GM10266 (cell line): ENCODE data around the gene IL1A.

ENCODE experiments used
- DNase-seq: peaks from one replicate; pipeline ENCODE4 v3.0.0; 2012; ENCODE audit errors: extremely low spot score
- TF ChIP-seq, protein P1 (sequence below): IDR thresholded peaks from 2 replicates; pipeline ENCODE4 v1.5.1; 2012; ENCODE audit warnings: mild to moderate bottlenecking, low read depth; ENCODE audit not compliant: control insufficient read depth, insufficient read depth; ENCODE audit errors: missing control alignments

IL1A gene

DNA sequence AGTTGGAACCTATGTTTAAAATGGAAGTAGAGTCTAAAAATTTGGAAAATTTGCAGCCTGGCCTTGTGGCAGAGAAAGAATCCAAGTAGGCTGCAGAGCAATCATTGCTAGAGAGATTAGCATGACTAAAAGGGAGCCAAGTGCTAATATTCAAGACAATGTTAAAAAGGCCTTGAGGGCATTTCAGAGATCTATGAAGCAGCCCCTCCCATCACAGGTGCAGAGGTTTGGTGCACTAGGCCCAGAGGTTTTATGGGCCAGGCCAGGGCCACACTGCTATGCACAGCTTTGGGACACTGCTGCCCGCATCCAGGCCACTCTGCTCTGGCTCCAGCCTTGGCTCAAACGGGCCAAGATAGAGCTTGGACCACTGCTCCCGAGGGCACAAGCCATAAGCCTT lies 6.7 kb upstream of the IL1A start:
- TF ChIP-seq, protein P1, sequence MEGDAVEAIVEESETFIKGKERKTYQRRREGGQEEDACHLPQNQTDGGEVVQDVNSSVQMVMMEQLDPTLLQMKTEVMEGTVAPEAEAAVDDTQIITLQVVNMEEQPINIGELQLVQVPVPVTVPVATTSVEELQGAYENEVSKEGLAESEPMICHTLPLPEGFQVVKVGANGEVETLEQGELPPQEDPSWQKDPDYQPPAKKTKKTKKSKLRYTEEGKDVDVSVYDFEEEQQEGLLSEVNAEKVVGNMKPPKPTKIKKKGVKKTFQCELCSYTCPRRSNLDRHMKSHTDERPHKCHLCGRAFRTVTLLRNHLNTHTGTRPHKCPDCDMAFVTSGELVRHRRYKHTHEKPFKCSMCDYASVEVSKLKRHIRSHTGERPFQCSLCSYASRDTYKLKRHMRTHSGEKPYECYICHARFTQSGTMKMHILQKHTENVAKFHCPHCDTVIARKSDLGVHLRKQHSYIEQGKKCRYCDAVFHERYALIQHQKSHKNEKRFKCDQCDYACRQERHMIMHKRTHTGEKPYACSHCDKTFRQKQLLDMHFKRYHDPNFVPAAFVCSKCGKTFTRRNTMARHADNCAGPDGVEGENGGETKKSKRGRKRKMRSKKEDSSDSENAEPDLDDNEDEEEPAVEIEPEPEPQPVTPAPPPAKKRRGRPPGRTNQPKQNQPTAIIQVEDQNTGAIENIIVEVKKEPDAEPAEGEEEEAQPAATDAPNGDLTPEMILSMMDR, result no peak
- DNase-seq, result no peak

DNA sequence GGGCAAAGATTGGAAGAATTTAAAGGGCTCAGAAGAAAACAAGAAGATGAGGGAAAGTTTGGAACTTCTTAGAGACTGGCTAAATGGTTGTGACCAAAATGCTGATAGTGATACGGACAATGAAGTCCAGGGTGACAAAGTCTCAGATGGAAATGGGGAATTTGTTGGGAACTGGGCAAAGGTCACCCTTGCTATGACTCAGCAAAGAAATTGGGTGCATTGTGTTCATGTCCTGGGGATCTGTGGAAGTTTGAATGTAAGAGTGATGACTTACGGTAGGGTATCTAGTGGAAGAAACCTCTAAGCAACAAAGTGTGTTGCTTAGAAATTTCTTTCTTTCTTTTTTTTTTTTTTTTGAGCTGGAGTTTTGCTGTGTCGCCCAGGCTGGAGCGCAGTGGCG lies 6.0 kb upstream of the IL1A start:
- TF ChIP-seq, protein P1, result no peak
- DNase-seq, result no peak

DNA sequence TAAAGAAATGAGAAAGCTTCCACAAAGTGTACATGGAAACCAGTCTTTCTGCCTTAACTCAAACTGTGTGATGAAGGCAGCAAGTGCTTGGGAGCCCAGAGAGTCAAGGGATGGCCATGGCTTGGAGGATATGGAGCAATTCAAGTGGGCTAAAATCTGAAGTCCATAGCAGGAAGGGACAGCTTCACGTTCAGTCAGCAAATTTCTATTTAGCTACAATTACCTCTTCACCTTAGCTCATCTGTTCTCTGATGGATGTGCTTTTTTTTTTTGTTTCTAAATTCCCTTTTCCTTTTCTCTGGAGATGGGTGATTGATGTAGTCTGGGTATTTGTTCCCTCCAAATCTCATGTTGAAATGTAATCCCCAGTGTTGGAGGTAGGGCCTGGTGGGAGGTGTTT lies 4.9 kb upstream of the IL1A start:
- no peak for DNase-seq
- TF ChIP-seq, protein P1, result no peak

DNA sequence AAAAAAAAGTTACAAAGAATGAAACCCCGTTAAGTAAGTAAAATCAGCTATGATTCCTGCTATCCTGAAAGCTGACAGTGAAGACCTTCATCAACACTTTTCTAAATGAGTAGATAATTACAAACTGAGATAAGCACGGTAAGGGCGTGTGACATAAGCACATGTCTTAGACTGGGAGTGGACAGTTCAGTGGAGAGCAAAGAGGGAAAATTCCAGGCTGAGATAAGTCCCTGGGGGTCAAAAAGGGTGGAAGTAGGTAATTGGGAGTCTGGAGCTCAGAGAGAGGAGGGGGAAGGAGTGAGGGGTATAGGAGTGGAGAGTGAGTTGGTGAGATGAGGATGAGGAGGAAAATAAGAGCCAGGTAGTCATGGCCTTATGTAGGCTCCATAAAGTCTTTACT lies 4.4 kb upstream of the IL1A start:
- TF ChIP-seq, protein P1, result no peak
- DNase-seq, result no peak

DNA sequence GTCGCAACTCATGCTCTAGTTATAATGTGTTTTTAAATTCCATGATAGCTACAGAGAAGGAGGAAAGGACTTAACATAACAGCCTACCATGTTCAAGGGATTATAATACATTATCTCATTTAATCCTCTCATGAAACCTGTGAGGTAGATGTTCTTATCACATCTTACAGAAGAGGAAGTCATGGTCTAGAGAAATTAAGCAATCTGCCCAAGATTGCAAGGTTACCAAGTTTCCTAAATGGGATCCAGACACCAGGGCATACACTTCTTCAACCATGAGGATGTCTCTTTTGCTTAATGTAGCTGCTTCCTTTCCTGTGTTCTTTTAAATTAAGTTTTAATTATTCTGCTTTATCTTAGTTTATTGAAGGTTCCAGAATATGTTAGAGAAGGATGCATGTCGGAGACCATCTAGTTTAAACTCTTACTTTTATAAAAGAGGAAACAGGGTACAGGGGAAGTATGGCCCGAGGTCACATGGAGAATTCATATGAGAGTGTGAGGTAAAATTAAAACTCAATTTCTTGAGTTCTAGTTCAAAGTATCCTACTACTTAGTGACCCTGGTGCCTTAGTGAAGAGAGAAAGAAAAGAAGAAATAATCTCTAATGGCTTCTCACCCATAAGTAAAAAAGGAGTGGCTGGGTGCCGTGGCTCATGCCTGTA lies 3.6 kb upstream of the IL1A start:
- DNase-seq, result no peak
- TF ChIP-seq, protein P1, result no peak

DNA sequence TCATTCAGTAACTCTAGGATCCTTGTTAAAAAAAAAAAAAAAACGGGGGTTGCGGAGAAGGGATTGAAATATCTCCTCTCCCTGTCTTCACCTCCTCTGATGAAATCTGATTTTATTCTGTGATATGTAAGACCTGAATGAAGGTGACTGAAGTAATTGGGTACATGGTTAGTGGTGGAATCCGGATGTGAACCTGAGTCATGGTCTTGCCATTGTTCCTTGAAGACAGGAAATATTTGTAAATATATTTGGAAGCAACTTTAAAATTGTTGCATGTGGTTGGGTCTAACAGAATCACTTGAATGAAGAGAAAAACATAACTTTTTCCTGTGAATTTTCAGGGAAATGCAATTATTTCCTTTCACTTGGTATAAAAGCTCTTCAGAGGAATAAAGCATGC lies 3.0 kb upstream of the IL1A start:
- TF ChIP-seq, protein P1, result no peak

DNA sequence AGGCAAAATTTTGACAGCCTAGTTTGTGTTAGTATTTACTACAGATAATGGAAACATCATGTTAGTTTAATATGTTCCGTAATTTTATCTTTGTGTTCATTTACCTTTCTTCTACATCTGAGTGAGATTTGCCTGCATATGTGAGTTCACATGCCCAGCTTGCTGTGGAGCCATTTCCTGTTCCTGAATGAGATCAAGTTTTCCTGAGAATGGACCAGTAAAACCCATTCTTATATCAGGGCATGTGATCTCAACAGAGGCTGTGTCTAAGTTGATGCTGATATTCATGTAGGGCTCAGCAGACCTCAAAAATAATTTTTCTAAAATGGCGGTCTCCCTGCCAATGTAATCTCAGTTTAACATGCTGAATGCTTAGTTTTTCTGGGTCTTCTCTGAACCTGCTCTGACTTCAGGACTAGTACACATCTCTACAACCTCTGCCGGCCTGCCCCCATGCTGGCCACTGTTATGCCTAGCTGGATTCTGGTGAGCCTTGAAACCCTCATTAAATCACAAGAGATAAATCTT lies 1.0 kb downstream of the IL1A start:
- DNase-seq, result no peak
- TF ChIP-seq, protein P1, result no peak

More for the DNA sequence above, 3.0 kb upstream of the IL1A start:
- no peak for DNase-seq
